GM23248 (cell line): Measurements from ENCODE around the gene PLCE1. TPM values are rescaled to one million over a fixed set of nuclear protein-coding genes. Genes with fewer than 3 reads are reported as not detected.
A peak's percentile ranks its signal among the peaks of the same experiment; 100 is the strongest.

Experiments
- DNase-seq: peaks from one replicate; pipeline ENCODE4 v3.0.0-alpha.2; 2015
- H2AFZ ChIP-seq: fragments of 200-600 bp; sonication (generic); 2 replicates; pipeline ENCODE4 v1.6.1; 2016; ENCODE audit warnings: antibody characterized with exemption
- H3F3A ChIP-seq: fragments of 200-600 bp; sonication (generic); 2 replicates; pipeline ENCODE4 v1.6.1; 2016; ENCODE audit warnings: mild to moderate bottlenecking, antibody characterized with exemption, mixed run types; ENCODE audit not compliant: insufficient read depth
- H3K27ac ChIP-seq: fragments of 200-600 bp; sonication (generic); 2 replicates; pipeline ENCODE4 v1.5.1; 2016; ENCODE audit warnings: mild to moderate bottlenecking
- H3K27me3 ChIP-seq: fragments of 200-600 bp; sonication (generic); replicated peaks from 2 replicates; pipeline ENCODE4 v1.6.1; 2016; ENCODE audit warnings: mild to moderate bottlenecking; ENCODE audit not compliant: insufficient read depth
- H3K36me3 ChIP-seq: fragments of 200-600 bp; sonication (generic); 2 replicates; pipeline ENCODE4 v1.6.1; 2016; ENCODE audit warnings: low read depth, mild to moderate bottlenecking
- H3K4me1 ChIP-seq: fragments of 200-600 bp; sonication (generic); 2 replicates; pipeline ENCODE4 v1.6.1; 2016; ENCODE audit warnings: mild to moderate bottlenecking; ENCODE audit not compliant: insufficient read depth
- H3K4me2 ChIP-seq: fragments of 200-600 bp; sonication (generic); one replicate; pipeline ENCODE4 v1.6.1; 2016; ENCODE audit warnings: mild to moderate bottlenecking; ENCODE audit not compliant: unreplicated experiment
- H3K4me3 ChIP-seq: fragments of 200-600 bp; sonication (generic); 2 replicates; pipeline ENCODE4 v1.5.1; 2016; ENCODE audit warnings: mild to moderate bottlenecking
- H3K79me2 ChIP-seq: fragments of 200-600 bp; sonication (generic); 2 replicates; pipeline ENCODE4 v1.6.1; 2016; ENCODE audit warnings: mild to moderate bottlenecking; ENCODE audit not compliant: insufficient read depth
- H3K9ac ChIP-seq: fragments of 200-600 bp; sonication (generic); 2 replicates; pipeline ENCODE4 v1.6.1; 2016; ENCODE audit warnings: mild to moderate bottlenecking
- H3K9me2 ChIP-seq: fragments of 200-600 bp; sonication (generic); 2 replicates; pipeline ENCODE4 v1.6.1; 2016; ENCODE audit warnings: mixed run types, mild to moderate bottlenecking, moderate library complexity; ENCODE audit not compliant: insufficient read depth
- H3K9me3 ChIP-seq: fragments of 200-600 bp; sonication (generic); one replicate; pipeline ENCODE4 v1.6.1; 2017; ENCODE audit warnings: low read depth
- H4K20me1 ChIP-seq: fragments of 200-600 bp; sonication (generic); 2 replicates; pipeline ENCODE4 v1.6.0; 2016; ENCODE audit not compliant: insufficient read depth
- EZH2 ChIP-seq: fragments of 200-600 bp; sonication (generic); IDR thresholded peaks from 2 replicates; pipeline ENCODE4 v1.6.1; 2018; ENCODE audit warnings: antibody characterized with exemption, mild to moderate bottlenecking; ENCODE audit not compliant: insufficient read depth, poor library complexity, severe bottlenecking
- EZH2phosphoT487 ChIP-seq: fragments of 200-600 bp; sonication (generic); IDR thresholded peaks from 2 replicates; pipeline ENCODE4 v1.6.1; 2018; ENCODE audit warnings: antibody characterized with exemption, moderate library complexity, mild to moderate bottlenecking, low read depth; ENCODE audit not compliant: insufficient read depth
- WGBS, 2 experiments: methylation state at CpG; one replicate each; pipeline ENCODE4 v1.1.6; 2015 to 2017; ENCODE audit warnings: low lambda C conversion rate in 2 of 2, low coverage in 1 of 2; ENCODE audit errors: missing lambda C conversion rate in 2 of 2; 5-methylcytosine and 5-hydroxymethylcytosine counted together
- in situ Hi-C: fragments of 300-500 bp; cut with MboI; formaldehyde crosslinking; loops from 2 replicates; pipeline ENCODE4 v1.15.0; 2020
- polyA plus RNA-seq: library from polyadenylated mRNA; unstranded; fragments of >200 nt; fragmentation: Nextera tagmentation; extraction: Ambion mirVana; gene quantifications from 2 replicates; pipeline ENCODE4 v1.2.1, GENCODE V29; 2016
- total RNA-seq: library from RNA; depleted of rRNA; stranded (reverse); fragments of >200 nt; shearing (Covaris generic); gene quantifications from 2 replicates; pipeline ENCODE4 v1.2.3, GENCODE V29; 2014

The PLCE1 gene
- total and polyA plus RNA-seq, 2 experiments from 2014 or later, result 3.7 to 6.2 TPM

DNA sequence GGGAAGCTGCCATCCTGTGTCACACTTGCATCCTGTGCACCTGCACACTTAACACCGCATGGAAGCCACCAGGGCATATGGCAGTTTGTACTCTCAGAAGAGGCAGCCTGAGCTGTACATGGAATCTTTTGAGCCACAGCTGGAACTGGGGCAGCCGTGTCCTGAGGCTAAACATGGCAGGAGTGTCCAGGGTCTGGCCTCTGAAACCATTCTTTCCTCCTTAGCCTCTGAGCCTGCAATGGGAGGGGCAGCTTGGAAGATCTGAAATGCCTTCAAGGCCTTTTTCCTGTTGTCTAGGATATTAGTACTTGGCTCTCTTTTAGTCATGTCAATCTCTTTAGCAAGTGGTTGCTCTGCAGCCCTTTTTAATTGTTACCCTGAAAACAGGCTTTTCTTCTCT is 16.4 kb downstream of the PLCE1 start:
- Histone ChIP-seq H3K4me1 (peaks cover 47% of the 10 kb centered on the region), H3K36me3 (no peaks in the 10 kb centered on the region), H3K9me2 (no peaks in the 10 kb centered on the region), H3K79me2 (no peaks in the 10 kb centered on the region), H3K4me3 (no peak overlapping the region), H3K9me3 (no peaks in the 10 kb centered on the region), H3F3A (peaks cover 22% of the 10 kb centered on the region), H3K9ac (no peak overlapping the region), H4K20me1 (no peaks in the 10 kb centered on the region), H3K27ac (no peak overlapping the region), H3K4me2 (no peak overlapping the region), H2AFZ (no peak overlapping the region), H3K27me3 (no peaks in the 10 kb centered on the region)
- TF ChIP-seq EZH2 (no peak), EZH2phosphoT487 (no peak)
- DNase-seq, result no peak
- WGBS, 2 experiments, result 84 to 90% methylated on average over 2 of the region's 2 CpGs
- in situ Hi-C loops, result no loop called here

GRCh38 chr10:94010886-94011285 is 17.2 kb downstream of the PLCE1 start:
- no peaks in the 10 kb centered on the region for H4K20me1 ChIP-seq
- H3K4me1 ChIP-seq, result peaks cover 40% of the 10 kb centered on the region
- H3F3A ChIP-seq, result peaks cover 16% of the 10 kb centered on the region
- no peaks in the 10 kb centered on the region for H3K27me3 ChIP-seq
- in situ Hi-C loops, result no loop called here
- H3K9me3 ChIP-seq, result no peaks in the 10 kb centered on the region
- H3K4me3 ChIP-seq, result no peak overlapping the region
- no peaks in the 10 kb centered on the region for H3K9me2 ChIP-seq
- TF ChIP-seq EZH2 (no peak), EZH2phosphoT487 (no peak)
- no peak overlapping the region for H3K9ac ChIP-seq
- no peaks in the 10 kb centered on the region for H3K36me3 ChIP-seq
- H3K79me2 ChIP-seq, result no peaks in the 10 kb centered on the region
- no peak overlapping the region for H2AFZ ChIP-seq
- no peak overlapping the region for H3K4me2 ChIP-seq
- DNase-seq, result peak; percentile 40
- no peak overlapping the region for H3K27ac ChIP-seq

DNA sequence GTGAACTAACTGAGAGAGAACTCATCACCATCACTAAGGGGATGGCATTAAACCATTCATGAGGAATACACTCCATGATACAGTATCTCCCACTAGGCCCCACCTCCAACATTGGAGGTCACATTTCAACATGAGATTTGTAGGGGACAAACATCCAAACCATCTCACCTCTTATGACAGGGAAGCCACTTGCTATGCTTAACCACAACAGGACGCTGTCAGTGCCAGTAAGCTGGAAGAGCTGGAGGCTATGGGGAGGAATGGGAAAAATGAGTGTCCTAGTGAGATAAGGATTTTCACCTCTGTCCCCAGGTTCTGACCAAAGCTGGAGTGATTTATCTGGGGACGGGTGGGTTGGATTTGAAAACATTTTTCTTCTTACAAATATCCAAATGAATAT is 17.6 kb downstream of the PLCE1 start:
- TF ChIP-seq EZH2phosphoT487, result no peak
- Histone ChIP-seq H3K79me2 (no peaks in the 10 kb centered on the region), H3K36me3 (no peaks in the 10 kb centered on the region), H3K9ac (no peak overlapping the region), H3K4me2 (no peak overlapping the region), H3K27me3 (no peaks in the 10 kb centered on the region), H3K27ac (no peak overlapping the region), H2AFZ (no peak overlapping the region), H3K4me3 (no peak overlapping the region), H4K20me1 (no peaks in the 10 kb centered on the region), H3K9me2 (no peaks in the 10 kb centered on the region), H3K9me3 (no peaks in the 10 kb centered on the region), H3K4me1 (peaks cover 36% of the 10 kb centered on the region), H3F3A (peaks cover 12% of the 10 kb centered on the region)
- 69 to 75% methylated on average over 2 of the region's 2 CpGs for WGBS, 2 experiments
- in situ Hi-C loops, result no loop called here
- DNase-seq, result no peak

DNA sequence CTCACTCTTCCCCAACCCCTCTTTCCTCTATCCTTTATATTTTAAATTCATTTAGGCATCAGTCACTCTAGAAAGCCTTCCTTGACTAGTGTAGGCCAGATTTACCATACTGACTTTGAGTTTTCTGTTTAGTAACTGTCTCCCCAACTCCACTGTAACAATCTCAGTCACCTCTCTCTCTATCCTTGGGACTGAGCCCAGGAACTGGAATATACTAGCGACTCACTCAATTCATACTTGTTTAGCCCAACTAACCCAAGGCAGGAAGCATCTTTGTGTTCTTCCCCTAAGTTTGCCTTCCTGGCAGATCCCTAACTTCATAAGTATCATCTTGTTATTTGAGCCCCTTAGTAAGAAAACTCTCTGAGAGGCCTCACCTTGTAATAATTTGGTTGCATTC is 19.1 kb downstream of the PLCE1 start:
- 93 to 95% methylated on average over 1 of the region's 1 CpG for WGBS, 2 experiments
- Histone ChIP-seq H3K79me2 (no peaks in the 10 kb centered on the region), H3K36me3 (no peaks in the 10 kb centered on the region), H3F3A (0 out of 2 replicates have a peak, but pooled peaks cover under 1% of the 10 kb centered on the region), H3K9me2 (no peaks in the 10 kb centered on the region), H3K4me1 (peaks cover 33% of the 10 kb centered on the region), H3K9ac (no peak overlapping the region), H3K27ac (0 out of 2 replicates have a peak overlapping the region, but pooled peaks have one; percentile 11), H3K9me3 (no peaks in the 10 kb centered on the region), H4K20me1 (no peaks in the 10 kb centered on the region), H2AFZ (no peak overlapping the region), H3K4me2 (no peak overlapping the region), H3K4me3 (no peak overlapping the region), H3K27me3 (no peaks in the 10 kb centered on the region)
- in situ Hi-C loops, result no loop called here
- peak; percentile 68 for DNase-seq
- TF ChIP-seq EZH2, result no peak
- no peak for TF ChIP-seq EZH2phosphoT487

- TF ChIP-seq EZH2phosphoT487 (no peak), EZH2 (no peak)
- Histone ChIP-seq H3K4me3 (no peak overlapping the region), H3K27me3 (no peaks in the 10 kb centered on the region), H3K4me1 (peaks cover 34% of the 10 kb centered on the region), H3K4me2 (no peak overlapping the region), H4K20me1 (no peaks in the 10 kb centered on the region), H3K9me2 (no peaks in the 10 kb centered on the region), H3F3A (peaks cover 5% of the 10 kb centered on the region), H3K9ac (no peak overlapping the region), H2AFZ (no peak overlapping the region), H3K27ac (no peak overlapping the region), H3K9me3 (no peaks in the 10 kb centered on the region), H3K36me3 (no peaks in the 10 kb centered on the region), H3K79me2 (no peaks in the 10 kb centered on the region)
- in situ Hi-C loops, result no loop called here
- WGBS, 2 experiments, result 95 to 100% methylated on average over 1 of the region's 1 CpG
- no peak for DNase-seq
Measured at GRCh38 chr10:94013331-94013760, 19.6 kb downstream of the PLCE1 start.
